HG02642 (cell line): ENCODE results near the gene CYTH1.

ENCODE experiments used
- ATAC-seq: cut with Tn5 transposase; IDR thresholded peaks from one replicate; pipeline ENCODE4 v1.9.1; 2021; ENCODE audit warnings: mild to moderate bottlenecking; ENCODE audit not compliant: unreplicated experiment, poor library complexity

Gene CYTH1, protein sequence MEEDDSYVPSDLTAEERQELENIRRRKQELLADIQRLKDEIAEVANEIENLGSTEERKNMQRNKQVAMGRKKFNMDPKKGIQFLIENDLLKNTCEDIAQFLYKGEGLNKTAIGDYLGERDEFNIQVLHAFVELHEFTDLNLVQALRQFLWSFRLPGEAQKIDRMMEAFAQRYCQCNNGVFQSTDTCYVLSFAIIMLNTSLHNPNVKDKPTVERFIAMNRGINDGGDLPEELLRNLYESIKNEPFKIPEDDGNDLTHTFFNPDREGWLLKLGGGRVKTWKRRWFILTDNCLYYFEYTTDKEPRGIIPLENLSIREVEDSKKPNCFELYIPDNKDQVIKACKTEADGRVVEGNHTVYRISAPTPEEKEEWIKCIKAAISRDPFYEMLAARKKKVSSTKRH

DNA sequence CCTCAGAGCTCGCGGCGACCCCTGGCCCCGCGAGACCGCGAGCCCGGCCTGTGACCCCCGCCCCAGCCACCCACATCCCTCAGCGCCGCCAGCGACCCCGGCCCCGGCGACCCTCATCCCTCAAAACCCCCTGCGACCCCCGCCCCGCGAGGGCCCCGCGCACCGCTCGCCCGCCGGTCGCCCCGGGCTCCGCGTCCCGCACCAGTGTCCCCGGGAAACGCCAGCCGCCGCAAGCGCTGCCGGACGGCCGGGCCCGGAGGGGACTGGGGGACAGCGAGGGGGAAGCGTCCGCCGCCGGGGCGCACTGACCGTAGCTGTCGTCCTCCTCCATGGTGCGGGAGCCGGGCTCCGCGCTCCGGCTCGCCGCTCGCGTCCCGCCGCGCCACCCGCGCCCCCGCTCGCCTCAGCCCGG, at the start of gene CYTH1:
CYTH1 (minus strand) TSS at position 381 of the 412 bp plus-strand sequence; CDS start at position 331, 50 bp downstream.
- peak; percentile 30 for ATAC-seq

DNA sequence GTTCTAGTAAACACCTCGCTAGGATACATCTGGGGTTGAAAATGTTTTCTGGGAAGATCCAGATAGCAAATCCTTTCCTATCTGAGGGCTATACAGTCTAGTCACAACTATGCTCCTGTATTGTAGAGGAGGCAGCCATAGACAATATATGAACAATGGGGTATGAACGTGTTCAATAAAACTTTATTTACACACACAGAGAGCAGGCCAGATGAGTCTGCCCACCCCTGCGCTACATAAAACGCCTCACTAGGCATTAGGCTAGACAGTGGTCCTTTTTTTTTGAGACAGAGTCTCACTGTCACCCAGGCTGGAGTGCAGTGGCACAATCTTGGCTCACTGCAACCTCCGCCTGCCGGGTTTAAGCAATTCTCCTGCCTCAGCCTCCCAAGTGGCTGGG, 47.4 kb upstream of the CYTH1 start:
- no peak for ATAC-seq

DNA sequence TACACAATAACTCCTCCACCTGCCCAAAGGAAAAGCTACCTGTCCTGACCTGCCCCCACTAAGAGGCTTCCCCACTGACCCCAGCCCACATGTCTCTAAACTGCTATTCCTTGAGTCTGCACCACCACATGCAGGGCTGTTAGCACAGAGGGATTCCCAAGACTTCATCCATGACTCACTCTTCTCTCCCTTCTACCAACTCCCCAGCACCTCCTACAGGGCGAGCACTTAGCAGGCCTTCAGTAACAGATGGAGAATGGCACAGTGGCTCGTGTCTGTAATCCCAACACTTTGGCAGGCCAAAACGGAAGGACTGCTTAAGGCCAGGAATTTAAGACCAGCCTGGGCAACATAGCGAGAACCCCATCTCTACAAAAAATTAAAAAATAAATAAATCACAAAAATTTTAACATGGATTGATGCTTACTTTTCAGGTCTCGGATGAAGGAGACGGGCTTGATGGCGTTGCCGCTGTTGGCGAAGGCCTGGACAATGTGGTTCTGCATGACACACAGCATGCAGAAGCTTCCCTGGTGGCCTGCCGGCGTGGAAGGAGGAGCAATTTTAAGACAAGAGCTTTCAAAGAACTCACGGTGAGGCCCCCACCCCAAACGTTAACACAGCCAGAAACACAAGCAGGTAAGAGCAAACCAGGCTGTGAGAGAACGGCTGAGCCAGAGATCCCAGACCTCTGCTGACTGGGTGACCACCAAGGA, 46.6 kb upstream of the CYTH1 start:
- no peak for ATAC-seq

DNA sequence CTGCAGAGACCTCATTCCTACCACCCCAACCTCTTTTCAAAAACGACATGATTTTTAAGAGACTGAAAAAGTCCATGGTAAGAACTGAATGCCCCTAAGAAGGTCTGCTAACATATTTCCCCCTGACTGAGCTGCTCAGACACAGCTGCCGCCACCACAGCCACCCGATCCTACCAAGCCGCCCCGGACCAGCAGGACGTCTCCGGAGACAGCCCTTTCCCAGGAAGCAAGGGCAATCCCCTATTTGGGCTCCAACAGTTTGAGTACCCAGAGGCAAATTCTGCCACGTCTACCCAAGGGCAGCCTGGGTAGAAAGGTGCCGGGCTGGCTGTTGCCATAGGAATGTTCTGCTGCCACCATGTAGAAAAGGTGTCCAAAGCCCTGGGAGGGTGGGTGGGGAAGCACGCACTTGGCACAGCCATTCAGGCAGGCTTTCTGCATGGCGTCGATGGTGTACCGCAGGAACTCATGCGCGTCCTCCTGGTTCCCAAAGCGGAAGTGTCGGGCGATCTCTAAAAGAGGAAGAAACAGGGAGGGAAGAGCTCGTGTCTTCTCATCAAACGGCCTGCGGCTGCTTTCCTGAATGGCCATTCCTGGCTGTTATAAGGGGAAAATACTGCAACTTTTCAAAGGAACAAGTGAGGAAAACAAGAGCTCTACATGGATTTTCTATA, 44.9 kb upstream of the CYTH1 start:
- no peak for ATAC-seq

DNA sequence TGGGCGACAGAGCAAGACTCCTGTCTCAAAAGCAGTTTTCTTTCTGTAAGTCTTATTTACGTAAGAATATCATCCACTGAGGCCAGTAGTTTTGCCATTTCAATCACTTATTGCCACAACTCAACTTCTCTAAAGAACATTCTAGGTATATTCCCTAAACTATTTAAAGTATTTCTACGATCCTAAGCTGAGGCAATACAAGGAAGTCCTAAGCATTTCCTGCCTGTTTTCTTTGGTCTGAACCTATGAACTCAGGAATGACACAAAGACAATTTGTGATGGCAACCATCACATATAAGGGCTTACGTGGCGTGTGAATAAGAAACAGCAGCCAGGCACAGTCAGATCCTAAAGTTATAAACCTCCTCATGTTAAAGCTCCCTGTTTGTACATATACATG, 44.3 kb upstream of the CYTH1 start:
- no peak for ATAC-seq

DNA sequence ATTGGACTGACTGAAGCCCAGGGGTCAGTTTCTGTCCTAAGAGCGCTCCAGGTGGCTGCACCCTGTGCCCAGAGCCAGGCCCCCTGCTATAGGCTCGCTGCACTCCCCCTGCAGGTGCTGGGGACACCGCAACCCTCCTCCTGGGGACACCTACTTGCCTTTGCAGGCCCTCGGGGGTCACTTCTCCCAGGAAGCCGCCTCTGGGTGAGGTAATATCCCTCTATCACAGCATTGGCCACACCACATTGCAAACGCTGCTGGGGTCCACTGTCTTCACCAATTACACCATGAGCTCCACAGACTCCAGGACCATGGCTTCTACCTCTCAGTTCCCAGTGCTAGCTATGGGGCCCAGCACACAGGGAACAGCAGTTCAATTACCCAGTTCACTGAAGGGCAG, 43.6 kb upstream of the CYTH1 start:
- no peak for ATAC-seq

DNA sequence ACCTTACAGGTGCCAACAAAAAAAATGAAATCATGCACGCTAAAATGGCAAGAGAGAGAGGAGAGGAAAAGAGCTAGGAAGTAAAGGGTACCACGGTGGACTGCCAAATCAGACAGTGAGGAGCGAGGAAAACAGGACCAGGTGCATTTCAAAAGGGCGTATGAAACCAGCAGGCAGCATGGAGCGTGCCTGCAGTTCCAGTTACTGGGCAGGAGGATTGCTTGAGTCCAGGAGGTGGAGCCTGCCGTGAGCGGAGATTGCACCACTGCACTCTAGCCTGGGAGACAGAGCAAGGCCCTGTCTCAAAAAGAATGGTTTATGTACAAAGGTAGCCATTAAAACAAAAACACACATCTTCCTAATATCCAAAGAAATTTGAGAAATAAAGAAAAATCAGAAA, 42.2 kb upstream of the CYTH1 start:
- no peak for ATAC-seq

DNA sequence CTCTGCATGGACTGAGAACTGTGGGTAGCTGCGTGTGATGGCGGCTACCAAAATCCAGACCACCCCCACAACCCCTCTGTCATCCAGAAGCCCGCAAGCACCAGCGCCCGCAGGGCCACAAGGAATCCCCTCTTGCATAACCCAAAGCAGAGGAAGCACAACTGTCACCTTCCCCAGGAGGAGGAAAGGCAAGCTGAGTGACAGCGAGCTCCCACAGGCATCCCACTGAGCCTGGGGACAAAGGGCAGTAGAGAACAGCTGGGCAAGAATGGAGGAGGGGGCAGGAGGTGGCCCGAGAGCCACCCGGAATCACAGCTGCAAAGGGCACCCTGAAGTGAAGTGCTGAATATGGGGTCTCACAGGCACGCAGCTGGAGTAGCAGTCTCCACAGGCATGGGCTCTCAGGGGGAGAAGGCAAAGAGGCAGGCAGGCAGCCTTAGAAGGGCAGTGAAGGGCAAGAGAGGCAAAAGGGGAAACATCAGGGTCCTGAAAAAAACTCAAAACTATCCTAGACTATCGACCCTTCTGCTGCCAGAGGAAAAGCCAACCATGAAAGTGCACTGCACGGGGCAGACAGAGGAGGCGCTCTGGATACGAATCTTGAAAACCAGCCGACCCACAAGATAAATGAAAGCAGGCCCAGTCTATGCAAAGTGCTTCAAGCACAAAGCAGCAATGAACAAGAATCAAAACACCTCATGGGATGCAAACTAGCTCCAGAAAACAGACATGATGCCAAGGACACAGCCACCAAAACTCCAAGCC, 41.4 kb upstream of the CYTH1 start:
- no peak for ATAC-seq

DNA sequence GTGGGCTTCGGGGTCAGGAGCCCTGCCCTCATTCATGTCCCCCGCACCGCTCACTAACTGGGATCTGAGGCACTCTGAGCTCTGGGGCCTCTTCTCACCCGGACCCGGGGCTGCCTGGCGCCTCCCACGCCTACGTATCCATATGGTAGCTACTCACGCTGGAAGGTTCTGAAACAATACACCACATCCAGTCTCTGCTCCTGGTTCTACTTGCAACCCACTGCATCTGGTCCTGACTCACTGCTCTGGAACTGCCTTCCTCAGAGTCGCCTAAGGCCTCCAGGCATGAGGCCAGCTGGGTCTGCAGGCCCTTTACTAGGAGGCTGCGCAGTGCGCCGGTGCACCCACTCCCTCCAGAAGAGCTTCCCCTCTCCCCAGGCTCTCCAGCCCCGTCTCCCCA, 40.5 kb upstream of the CYTH1 start:
- ATAC-seq = no peak

DNA sequence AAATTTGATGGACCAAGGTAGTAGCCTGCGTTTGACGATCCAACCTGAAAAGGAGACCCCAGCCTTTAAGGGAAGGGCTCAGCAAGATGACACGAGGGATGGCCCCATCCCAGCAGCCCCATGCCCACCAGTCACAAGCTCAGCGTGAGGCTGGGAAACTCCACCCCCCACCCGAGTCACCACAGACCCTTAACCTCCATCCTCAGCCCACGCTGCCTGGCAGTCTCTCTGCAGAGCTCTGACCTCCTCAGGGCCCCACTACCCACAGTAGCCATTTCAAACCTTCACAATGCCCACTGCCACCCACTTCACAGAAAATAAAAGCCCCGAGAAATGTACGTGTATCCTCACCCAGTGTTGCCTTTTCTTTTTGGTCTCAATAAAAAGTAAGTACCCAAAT, 39.9 kb upstream of the CYTH1 start:
- no peak for ATAC-seq

DNA sequence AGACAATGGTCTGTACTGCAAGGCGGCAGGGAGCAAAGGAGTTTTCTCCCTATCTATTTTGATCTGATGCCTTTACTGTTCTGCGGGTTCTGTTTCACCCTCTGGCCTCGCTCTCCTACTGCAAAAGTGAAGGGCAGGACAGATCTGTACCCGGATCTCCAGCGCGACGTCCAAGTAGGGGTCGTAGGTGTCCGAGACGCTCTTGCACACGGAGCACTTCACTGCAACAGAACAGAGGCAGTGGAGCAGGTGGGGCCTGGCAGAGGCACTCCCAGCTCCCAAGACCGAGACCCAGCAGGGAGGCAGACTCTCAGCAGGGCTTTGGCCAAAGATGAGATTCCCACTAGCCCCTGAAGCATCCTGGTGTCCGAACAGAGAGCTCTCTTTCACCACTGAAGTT, 38.8 kb upstream of the CYTH1 start:
- ATAC-seq = no peak

DNA sequence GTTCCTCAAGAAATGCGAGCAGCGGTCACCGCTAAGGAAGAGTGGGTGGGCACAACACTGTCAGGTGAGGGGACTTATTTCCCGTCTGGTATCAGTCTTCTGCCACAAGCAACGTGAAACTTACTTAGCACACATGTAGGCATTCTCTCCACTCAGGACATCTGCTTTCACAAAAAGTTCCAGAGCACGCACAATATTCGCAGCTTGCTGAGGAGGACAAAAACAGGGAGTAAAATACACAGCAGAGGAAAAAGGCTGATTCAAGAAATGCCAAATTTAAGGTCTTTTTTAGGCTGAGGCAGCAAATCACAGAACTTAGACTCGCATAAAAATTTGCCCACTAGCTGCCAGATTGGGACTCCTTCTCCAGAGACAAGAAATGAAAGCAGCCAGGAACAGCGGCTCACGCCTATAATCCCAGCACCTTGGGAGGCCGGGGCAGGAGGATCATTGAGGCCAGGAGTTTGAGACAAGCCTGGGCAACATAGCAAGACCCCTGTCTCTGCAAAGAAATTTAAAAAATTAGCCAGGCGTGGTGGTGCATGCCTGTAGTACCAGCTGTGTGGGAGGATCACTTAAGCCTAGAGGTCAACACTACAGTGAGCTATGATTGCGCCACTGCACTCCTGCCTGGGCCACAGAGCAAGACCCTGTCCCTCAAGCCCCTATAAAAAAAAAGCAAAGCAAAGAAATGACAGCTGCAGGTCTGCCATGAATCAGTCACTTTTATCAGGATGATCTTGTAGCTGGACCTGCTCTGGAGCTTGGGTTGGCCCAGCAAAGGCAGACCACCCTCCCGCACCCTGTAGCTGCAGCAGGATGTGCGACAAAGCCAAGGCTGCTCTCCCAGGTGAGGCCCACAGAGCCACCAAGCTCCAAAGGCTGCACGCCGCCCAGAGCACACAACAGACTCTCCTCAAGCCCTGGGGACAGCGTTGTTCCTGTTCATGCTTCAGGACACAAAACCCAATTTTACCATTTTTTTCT, 38.0 kb upstream of the CYTH1 start:
- no peak for ATAC-seq

DNA sequence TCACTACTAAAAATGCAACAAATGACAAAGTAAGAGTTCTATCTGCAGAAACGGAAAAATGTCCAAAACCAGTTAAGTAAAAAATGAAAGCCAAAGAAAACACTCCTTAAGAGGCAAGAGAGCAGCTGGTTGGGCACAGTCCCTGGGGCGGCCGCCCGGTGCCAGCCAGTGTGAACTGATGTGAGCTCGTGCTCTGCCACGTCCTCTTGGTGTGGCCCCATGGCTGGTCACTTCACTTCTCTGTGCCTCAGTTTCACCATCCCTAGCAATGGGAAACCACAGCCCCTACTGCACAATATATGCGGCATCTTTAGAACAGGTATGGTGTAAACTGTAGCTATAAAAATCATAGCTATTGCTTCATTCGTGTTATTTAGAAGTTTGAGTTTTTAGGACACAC, 37.3 kb upstream of the CYTH1 start:
- no peak for ATAC-seq

DNA sequence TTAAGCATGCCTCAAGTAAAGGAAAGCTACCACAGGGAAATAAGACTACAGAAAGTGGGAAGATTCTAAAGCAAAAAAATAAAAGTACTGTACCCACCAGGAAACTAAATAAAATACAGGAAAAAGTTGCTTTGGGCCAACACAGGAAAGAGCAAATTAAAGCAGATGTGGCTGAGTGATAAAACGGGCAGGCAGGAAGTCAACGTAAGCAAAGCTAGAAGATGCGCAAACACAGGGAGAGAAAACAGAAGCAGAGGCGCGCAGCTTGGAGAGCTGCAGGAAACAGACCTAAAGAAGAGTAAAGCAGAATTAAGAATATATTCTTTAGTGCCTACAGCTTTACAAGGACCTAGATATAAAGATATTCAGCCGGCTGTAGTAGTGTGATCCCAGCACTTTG, 36.9 kb upstream of the CYTH1 start:
- no peak for ATAC-seq

DNA sequence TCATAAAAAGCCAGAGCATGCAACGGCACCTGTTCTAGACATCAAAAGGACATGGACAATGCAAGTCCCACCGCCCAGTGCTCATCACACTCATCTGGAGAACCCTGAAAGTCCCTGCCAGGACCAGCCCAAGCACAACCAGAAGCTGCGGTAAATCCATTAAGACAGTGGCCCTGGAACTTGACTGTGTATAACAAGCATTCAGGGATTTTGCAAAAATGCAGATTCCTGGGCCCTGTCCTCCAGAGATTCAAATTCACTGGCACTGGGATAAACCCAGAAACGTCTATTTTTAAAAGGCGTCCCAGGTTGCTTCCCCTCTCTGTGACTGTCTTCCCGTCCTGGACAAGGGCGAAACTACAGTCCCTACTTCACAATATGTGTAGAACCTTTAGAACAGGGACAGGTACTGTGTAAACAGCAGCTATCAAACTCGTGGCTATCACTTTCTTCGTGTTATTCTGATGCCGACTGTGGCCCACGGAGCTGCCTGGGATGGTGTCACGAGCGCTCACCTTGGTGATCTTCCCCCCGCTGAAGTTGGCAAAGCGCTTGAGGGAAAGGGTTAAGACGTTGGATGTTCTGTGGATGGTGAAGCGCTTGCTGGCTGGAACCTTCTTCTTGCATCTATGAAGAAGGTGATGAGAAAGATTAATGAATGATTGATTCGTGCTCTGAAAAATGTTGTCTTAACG, 36.2 kb upstream of the CYTH1 start:
- ATAC-seq = no peak

DNA sequence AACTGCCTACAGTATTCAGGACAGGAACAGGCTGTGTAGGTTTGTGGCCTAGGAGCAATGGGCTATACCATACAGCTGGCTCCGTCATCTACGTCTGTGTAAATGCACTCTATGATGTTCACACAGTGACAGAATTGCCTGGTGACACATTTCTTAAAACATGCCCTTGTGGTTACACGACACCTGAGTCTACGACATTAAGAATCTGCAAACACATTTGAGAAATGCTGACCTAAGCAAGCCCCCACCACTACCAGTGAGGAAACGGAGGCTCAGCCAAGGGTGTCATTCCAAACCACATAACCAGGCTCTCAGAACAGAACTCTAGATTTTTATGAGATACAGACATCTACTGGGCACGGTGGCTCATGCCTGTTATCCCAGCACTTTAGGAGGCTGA, 35.0 kb upstream of the CYTH1 start:
- ATAC-seq = no peak

DNA sequence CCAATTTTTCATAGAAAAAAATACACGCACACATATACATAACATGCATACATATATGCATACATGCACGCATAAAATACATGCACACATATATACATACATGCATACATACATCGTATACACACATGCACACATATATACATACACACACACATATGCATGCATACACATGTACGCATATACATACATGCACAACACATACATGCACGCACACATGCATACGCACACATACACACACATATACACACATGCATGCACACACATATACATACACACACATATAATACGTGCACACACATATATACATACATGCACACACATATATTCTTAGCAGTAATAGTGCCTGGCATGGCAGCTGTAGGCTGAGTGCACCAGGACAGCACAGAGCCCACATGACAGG, 33.6 kb upstream of the CYTH1 start:
- ATAC-seq = no peak

DNA sequence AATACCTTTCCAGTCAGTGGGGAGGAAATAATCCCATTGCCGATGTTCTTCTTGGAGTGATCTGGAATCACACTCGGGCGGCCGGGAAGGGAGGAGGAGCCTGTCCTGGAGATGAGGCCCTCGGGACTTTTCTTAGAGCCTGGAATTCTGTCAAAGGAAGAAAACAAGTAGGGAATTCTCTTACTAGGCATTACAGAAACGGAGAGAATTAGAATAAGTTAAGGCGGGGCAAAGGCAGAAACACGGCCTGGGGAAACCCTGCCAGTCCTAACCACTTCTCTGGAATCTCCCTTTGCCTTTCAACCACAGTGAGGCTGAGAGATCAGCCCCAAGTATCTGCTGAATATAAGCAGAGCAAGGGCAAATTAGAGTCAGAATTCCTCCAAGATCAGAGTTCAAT, 30.8 kb upstream of the CYTH1 start:
- no peak for ATAC-seq

DNA sequence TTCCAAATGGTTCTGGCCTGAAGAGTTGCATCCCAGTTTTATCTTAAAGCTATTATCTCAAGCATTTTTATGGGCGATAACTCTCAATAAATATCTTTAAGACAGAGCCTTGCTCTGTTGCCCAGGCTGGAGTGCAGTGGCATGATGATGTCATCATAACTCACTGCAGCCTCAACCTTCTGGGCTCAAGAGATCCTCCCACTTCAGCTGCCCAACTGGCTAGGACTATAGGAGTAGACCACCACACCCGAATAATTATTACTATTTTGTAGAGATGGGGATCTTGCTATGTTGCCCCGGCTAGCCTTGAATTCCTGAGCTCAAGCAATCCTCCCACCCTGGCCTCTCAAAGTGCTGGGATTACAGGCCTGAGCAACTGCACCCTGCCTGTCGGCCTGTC, 26.1 kb upstream of the CYTH1 start:
- ATAC-seq = no peak
